ENCODE measurements around the gene FKBP14. TPM values are rescaled to one million over a fixed set of nuclear protein-coding genes. Genes with fewer than 3 reads are reported as not detected.

The FKBP14 gene
- total and polyA plus RNA-seq, 9 of the 15 experiments (the other 6 are each of a cell fraction or from before 2014, with no cell fraction given): 5.3 to 27.9 (median 14.3) TPM

- TF ChIP-seq HMBOX1 (IDR thresholded peaks at IDR 0.05): peak; percentile 20; the same call in 1 of the 2 replicates
- TF ChIP-seq NCOA4 (IDR thresholded peaks at IDR 0.05; ENCODE audit: partially characterized antibody): no peak
- TF ChIP-seq RB1 (IDR thresholded peaks at IDR 0.05; ENCODE audit: low read depth): peak; percentile 66; the same call in 1 of the 2 replicates
- no peak for TF ChIP-seq ZNF79 (CRISPR knock-in tag; IDR thresholded peaks at IDR 0.05; ENCODE audit: low read depth)
- peak; percentile 53 to 67 for TF ChIP-seq NRF1 (conservative IDR thresholded peaks at IDR 0.05 in 1 of 2, IDR thresholded peaks at IDR 0.05 in 1 of 2)
- TF ChIP-seq ATF1 (CRISPR knock-in tag; IDR thresholded peaks at IDR 0.05): no peak
- TF ChIP-seq ATF1 (tag; IDR thresholded peaks at IDR 0.05): peak; percentile 87
- peak; percentile 60 for TF ChIP-seq POLR2G (IDR thresholded peaks at IDR 0.05; ENCODE audit: low read depth, low read length)
- TF ChIP-seq ZNF121 (CRISPR knock-in tag; conservative IDR thresholded peaks at IDR 0.05): no peak
- no peak for TF ChIP-seq E2F5 (CRISPR knock-in tag; IDR thresholded peaks at IDR 0.05)
- no peak for TF ChIP-seq ZKSCAN3 (CRISPR knock-in tag; IDR thresholded peaks at IDR 0.05)
- 0 out of 2 replicates have a peak, but pooled peaks have one; percentile 36 for TF ChIP-seq GATAD2B (IDR thresholded peaks at IDR 0.05; ENCODE audit: borderline replicate concordance)
- peak; percentile 64 for TF ChIP-seq TEAD4 (IDR thresholded peaks at IDR 0.05; ENCODE audit: low read length)
- TF ChIP-seq TEAD4 (CRISPR knock-in tag; IDR thresholded peaks at IDR 0.05; ENCODE audit: borderline replicate concordance): no peak
- TF ChIP-seq ZNF197 (CRISPR knock-in tag; IDR thresholded peaks at IDR 0.05; ENCODE audit: low read depth): no peak
- peak; percentile 82 for TF ChIP-seq NFYB (IDR thresholded peaks at IDR 0.05; ENCODE audit: extremely low read depth, insufficient read length)
- TF ChIP-seq NBN (IDR thresholded peaks at IDR 0.05; ENCODE audit: low read depth): no peak; the same call in 1 of the 2 replicates
- TF ChIP-seq CUX1 (CRISPR knock-in tag; IDR thresholded peaks at IDR 0.05): 0 out of 2 replicates have a peak, but pooled peaks have one; percentile 19
- TF ChIP-seq RBBP5 (IDR thresholded peaks at IDR 0.05; ENCODE audit: borderline replicate concordance, insufficient read depth, low read length, poor library complexity, severe bottlenecking): no peak
- TF ChIP-seq ZBTB1 (CRISPR knock-in tag; IDR thresholded peaks at IDR 0.05; ENCODE audit: borderline replicate concordance, low read depth): no peak
- TF ChIP-seq POLR2AphosphoS5 (IDR thresholded peaks at IDR 0.05; ENCODE audit: control insufficient read depth, insufficient read depth, low read depth, low read length): peak; percentile 72; the same call in 1 of the 2 replicates
- peak; percentile 67 for TF ChIP-seq NFE2 (IDR thresholded peaks at IDR 0.05; ENCODE audit: low read depth)
Observed at GRCh38 chr7:30026229-30027064, at the start of gene FKBP14 (continued).
